GOT3 (cell line): ENCODE results near the gene CCDC187.

ENCODE experiments used
- DNase-seq: peaks from one replicate; lab custom pipeline; 2025; ENCODE audit warnings: mixed read lengths; lab: John Stamatoyannopoulos, UW

The CCDC187 gene

DNA sequence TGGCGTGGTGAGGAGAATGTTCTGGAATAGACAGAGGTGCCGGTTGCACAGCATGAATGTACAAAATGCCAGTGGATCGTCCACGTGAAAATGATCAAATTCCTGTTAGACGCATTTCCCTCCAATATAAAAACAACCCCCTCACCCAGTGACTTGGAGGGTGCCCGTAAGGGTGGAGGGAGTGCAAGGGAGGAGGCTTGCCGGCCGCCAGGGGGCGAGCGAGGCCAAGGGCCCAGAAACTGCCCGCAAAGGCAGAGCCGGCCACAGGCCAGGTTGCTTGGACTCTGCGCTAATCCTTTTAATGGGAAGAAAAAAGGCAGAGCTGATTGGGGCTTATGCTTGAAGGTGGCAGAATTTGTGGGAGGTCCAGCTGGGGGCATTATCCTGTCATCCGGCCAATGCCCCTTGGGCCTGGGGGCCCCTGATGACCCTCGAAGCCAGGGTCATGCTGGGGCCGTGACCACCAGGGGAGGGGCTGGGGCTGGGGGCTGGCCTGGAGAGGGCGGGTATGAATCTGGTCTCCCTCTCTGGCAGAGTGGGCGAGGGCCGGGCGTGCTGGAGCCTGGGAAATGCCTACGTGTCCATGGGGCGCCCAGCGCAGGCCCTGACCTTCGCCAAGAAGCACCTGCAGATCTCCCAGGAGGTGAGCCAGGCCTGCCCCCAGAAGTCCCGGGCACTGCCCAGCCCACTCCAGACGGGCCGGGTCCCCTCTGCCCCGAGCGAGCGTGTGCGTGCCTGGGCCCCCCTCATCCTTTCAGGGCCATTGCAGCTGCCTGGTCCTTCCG, 35.5 kb upstream of the CCDC187 start:
- no peak for DNase-seq

DNA sequence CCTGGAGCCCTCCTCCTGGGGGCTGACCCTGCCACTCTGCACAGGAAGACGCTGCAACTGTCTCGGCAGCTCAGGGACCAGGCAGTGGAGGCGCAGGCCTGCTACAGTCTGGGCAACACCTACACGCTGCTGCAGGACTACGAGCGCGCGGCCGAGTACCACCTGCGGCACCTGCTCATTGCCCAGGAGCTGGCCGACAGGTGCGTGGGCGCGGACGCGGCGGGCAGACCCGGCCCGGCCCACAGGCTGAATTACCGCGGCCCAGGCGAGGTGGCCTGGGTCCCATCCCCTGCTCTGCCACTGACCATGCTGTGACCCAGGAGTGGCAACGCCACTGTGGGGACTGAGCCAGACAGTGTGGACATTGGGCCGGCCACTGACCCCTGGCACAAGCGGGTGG, 34.6 kb upstream of the CCDC187 start:
- DNase-seq, result no peak

DNA sequence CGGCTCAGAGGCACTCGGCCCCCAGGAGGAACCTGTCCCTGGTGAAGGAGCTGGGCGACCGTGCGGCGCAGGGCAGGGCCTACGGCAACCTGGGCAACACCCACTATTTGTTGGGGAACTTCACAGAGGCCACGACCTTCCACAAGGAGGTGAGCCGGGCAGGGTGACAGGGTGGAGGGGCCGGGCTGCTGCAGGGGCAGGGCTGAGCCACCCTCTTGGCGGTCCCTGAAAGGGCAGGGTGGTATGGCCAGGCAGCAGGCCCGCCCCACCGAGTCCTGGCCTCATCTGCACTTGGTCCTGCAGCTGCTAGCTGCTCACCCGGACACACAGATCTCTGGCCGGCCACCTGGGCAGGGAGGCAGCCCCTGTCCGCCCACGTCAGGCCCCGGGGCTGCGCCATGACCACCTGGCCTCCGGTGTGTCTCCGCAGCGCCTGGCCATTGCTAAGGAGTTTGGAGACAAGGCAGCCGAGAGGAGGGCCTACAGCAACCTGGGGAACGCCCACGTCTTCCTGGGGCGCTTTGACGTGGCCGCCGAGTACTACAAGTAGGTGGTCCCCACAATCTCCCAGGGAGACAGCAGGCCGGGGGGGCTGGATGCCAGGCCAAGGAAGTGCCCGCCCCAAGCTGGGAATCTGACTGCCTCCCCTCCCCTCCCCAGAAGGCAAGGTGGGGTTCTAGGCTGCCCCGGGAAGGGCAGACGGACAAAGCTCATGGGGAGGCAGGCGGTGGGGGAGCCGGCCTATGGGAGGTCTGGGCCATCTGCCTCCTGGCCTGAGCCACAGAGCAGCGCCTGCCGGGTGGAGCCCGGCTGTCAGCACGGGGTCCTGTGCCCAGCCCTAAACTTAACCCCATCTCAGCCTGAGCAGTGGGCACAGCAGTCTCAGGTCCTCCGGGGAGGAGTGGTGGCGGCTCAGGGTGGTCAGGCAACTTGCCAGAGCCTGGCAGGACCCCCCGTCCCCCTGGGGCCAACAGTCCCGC, 33.8 kb upstream of the CCDC187 start:
- no peak for DNase-seq

DNA sequence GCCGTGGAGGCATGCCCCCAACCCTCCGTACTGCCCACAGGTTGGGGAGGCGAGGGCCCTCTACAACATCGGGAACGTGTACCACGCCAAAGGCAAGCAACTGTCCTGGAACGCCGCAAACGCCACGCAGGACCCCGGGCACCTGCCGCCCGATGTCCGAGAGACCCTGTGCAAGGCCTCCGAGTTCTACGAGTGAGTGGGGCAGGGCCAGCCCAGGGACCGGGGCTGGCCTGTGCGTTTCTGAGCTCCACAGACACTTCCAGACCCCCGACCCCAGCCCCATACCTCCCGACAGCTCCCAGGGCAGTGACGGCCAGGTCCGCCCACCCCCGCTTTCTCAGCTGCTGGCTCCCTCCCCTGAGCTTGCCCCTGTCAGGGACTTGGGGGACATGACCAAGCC, 33.0 kb upstream of the CCDC187 start:
- no peak for DNase-seq

DNA sequence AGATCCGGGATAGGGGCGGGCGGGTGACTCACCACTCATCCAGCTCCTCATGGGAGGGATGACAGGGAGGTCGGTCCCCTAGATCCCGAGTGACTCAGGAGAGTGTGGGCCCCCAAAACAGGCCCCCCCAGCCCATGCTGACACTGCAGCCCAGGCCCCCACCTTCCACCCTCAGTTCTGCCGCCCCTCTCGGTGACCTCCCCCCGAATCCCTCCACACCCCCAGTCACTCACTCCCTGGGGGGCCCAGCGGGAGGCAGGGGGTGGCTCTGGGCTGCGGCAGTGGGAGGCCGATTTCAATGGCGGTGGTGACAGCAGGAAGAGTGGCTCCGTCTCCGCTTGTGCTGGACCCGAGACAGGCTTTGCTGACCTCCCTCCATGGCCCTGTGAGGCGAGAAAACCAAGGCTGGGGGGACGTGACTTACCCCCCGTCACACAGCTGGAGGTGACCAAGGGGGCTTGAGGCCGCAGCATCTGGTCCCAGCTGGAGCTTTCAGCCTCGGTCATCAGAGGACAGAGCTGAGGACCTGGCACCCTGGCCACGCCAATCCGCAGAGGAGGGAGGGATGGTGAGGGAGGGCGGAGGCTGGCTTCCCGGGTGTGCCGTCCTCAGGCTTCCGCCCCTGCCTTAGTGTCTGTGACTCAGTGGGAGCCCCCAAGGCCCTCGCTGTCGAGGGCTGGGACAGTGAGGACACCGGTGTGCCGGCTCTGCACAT, 32.4 kb upstream of the CCDC187 start:
- no peak for DNase-seq

DNA sequence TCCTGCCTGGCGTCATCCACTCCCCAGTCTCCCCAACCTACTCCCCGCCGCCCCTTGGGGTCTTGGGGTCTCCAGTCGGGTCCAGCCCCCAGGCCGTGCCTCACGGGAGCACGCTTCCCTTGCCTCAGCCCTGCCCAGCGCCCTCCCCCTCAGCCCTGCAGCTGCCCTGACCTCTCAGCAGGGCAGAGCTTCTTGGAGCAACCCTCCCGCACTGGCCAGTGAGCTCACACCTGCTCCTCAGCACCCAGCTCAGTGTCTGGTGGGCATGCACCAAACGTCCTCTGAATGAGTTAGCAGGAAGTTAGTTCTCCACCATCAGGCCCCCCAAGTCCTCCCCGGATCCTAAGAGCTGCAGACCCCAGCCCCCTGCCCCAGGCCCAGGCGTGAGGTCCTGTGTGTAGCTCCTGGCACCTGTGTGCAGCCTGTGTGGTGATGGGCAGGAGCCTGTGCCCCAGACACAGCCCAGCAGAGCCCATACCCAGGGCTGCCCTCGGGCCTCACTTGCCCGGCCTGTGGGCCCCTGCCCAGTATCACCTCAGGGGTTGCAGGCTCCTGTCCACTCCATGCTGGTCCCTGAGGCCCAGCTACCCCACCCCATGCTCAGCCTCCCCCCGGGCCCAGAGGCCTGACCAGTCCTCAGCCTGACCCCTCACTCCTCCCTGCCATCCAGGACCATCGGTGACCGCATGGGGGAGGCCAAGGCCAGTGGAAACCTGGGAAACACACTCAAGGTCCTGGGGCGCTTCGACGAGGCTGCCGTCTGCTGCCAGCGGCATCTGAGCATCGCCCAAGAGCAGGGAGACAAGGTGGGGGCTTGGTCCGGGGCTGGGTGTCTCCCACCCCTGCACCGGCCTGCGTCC, 31.6 kb upstream of the CCDC187 start:
- no peak for DNase-seq

DNA sequence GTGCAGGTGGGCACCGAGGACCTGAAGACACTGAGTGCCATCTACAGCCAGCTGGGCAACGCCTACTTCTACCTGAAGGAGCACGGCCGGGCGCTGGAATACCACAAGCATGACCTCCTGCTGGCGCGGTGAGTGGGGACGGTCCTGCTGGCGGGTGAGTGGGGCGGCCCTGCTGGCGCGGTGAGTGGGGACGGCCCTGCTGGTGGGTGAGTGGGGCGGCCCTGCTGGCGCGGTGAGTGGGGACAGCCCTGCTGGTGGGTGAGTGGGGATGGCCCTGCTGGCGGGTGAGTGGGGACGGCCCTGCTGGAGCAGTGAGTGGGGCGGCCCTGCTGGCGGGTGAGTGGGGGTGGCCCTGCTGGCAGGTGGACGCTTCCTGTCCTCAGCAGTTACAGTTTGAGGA, 30.6 kb upstream of the CCDC187 start:
- DNase-seq, result no peak

DNA sequence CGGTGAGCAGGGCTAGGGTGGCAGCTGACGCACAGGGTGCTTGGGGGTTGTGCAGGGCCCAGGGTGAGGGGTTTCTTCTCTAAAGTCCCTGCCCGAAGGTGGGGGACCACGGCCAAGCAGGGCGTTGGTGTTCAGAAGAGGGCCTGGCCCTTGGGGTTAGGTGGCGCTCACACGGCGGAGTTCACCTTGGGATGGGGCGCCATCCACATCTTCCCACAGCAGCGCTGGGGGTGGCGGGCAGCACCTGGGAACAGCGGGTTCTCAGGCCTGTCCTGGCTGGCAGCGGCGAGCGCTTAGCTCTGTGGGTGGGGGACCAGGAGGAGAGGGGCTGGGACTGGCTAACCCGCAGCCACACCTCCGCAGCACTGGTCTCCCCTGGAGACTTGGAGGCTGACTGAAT, 29.6 kb upstream of the CCDC187 start:
- DNase-seq, result no peak

DNA sequence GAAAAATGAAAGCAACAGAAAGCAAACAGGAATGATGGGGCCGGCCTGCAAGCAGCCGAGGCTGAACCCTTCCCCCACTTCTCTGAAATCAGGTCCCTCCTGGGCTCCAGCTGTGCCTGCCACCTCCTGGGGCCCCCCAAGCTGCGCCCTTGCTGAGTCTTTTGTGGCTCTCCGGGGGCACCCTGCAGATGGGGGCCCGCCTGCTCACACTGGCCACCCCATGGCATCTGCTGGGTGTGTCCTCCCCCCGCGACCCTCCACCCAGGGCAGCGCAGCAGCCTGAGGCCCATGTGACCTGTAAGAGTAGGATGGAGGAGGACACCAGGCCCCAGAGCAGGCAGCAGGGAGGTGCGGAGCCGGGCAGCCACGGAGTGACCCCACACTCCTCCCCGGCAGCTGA, 29.2 kb upstream of the CCDC187 start:
- no peak for DNase-seq

DNA sequence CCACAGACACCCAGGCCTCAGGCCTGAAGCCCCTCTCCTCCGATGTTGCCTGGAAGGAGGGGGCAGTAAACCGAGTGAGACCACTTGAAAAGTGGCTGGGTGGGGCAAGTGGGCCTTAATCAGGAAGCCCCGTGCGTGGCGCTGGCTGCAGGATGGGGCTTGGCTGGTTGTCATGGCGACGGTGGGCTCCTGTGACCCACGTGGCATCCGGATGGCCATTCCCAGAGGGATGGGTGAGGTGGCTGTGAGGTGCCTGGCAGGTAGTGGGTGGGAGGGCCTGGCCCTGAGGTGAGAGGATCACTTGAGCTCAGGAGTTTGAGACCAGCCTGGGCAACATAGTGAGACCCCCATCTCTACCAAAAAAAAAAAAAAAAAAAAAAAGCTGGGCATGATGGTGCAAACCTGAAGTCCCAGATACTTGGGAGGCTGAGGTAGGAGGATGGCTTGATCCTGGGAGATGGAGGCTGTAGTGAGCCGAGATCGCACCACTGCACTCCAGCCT, 28.6 kb upstream of the CCDC187 start:
- no peak for DNase-seq

DNA sequence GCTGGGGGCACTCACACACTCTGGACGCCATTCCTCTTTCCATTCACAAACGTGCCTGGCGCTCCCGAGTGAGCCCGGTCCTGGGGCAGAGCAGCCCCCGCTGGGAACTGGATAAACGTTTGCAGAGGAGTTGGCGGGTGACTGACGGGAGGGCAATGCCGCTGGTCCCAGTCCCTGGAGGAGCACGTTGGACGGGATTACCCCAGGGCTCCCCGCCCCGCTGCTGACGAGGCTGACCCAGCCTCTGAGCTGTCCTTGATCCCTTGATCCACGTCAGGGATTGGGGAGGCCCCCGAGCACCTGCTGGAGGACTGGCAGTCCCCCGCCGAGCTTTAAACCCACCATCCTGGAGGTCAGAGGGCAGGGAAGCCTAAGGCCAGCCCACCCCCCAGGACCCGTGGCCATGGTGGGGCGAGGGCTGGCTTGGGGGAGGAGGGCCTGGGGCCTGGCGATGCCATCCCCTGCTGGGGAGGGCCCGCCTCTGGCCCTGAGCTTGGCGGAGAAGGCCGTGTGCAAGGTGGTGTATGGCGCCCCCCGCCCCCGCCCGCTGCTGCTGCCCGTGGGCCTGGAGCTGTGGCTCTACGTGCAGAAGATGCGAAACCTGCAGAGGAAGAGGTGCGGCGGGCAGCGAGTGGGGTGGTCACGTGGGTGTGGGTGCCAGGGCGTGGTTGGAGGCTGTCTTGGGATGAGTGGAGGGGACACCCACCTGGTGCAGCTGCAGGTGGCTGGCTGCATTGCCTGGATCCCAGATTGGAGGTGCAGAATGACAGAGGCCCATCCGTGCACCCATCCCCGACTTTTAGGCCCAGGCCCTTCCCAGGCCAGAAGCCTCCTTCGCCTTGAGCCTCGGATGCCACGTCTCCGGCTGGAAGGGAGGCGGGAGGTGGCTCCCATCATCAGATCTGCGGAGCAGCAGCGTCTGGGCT, 27.9 kb upstream of the CCDC187 start:
- DNase-seq, result no peak

DNA sequence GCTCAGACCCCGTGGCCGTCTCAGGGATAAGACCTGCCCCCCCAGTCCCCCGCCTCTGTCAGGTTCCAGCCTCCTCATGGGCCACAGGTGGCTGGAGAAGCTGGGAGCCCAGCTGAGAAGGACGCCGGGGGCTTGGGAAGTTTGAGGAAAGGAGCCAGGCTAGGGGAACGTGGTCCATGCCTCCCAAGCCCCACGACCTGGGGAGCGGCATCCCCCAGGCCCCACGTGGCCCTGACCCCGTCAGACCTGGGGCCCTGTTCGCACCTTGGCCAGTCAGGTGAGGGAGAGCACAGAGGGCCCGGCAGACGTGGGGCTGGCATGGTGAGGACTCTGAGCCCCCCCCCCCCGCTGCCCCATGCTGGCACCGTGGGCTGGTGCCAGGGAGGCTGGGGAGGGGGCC, 27.1 kb upstream of the CCDC187 start:
- no peak for DNase-seq

DNA sequence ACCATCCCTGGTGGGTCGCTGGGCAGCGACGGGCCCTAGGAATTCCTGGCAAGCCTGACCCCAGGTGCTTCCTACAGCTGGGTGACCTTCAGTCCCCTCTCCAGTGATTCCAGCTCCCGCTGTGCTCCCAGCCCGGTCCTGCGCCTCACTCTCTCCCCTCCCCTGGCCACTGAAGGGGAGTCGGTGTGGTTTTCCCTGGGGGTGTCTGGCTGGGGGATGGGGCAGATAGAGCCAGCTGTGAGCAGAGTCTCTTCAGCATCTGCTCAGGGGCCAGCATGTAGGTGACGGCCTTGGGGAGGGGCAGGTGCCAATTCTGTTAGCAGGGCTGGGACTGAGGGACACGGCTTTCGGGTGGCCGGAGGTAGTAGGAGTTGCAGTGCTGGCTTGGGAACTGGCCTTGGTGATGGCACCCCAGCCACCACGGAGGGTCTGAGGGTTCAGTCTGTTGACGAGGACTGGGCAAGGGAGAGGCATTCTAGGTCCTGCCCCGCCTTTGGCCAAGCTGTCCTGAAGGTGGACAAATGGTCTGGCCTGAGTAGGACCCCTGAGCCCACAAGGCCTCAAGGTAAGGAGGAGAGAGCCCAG, 26.6 kb upstream of the CCDC187 start:
- DNase-seq, result no peak

DNA sequence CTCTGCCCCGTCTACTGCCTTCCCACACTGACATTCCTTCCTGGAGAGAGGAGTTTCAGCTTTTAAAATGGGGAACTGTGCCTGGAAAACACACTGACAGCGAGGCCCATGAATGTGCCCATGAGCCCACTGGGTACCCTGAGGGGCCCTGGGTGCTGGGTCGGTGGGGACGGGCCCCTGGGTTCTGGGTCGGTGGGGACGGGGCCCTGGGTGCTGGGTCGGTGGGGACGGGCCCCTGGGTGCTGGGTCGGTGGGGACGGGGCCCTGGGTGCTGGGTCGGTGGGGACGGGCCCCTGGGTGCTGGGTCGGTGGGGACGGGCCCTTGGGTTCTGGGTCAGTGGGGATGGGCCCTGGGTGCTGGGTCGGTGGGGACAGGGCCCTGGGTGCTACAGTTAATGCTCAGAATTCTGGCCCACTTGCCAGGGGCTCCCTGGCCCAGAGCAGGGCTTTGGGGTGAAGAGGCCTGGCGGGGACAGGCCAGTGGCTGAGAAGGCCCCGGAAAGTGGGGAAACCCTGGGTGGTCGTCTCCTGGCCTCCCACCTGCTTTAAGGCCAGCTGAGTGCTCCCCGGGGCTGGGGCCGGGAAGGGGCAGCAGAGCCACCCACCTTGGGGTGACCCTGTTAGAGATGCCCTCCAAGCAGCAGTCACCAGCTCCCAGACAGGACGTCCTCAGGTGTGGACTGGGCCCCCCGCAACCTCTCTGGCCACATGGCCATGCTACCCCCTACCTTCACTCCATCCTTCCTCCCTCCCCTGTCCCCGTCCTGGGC, 25.9 kb upstream of the CCDC187 start:
- no peak for DNase-seq

DNA sequence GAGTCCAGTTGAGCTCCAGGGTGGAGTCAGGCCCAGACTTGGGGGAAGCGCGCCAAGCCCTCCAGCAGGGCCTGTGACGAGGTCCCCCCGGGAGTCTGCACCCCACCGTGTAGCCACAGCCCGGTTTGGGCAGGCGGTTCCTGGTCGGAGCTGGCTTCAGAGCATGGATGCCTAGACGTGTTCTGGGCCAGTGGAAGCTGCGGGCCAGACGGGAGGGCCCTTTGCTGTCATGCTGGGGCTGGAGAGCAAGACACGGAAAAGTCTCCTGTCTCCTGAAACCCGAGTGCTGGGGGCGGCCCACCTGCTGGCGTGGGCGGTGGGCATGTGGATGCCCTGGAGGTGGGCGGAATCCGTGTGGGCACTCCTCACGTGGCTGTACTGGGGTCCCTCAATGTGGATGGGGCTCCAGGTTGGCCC, 25.3 kb upstream of the CCDC187 start:
- no peak for DNase-seq

DNA sequence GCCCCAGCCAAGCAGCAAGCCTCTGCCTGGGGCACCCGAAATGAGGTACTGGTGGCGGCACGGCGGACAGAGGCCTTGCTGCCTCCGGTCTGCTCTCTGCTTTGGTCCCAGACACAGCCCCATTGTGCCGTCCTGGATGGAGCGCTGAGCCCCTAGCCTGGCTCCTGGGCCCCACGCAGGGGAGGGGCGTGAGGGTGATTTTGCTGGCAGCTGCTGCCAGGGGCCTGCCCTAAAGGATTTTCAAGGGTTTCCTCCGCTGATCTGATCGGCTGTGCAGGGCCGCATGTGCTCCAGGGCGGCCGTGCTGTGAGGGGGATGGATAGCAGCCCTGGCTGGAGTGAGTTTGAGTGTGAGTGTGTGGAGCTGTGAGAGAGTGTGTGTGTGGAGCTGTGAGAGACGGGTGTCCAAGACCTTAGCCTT, 24.7 kb upstream of the CCDC187 start:
- no peak for DNase-seq

DNA sequence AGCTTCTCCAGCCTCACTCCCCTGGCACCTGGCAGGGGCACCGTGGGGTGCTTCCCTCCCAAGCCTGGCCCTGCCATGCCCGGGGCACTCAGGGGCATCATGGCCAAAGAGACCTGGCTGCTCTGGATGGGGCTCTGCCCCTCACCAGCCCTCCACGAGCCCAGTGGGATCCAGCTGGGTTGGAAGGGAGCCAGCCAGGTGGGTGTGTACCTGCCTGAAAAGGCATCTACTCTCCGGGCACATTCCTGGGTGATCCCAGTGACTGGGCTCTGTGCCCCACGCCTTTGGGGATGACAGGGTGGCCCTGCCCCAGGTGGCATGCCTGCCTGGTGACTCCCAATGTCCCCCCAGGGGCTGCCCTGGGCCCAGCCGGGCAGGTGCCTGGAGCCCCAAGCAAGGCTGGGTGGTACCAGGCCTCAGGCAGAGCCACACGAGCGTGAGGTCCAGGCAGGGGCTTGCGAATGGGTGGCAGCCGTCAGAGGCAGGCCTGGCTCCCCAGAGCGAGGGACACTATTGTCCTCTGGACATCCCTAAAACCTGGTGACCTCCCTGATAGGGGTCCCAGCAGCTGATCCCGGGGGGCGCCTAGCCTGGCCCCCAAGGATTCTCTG, 24.2 kb upstream of the CCDC187 start:
- DNase-seq, result no peak

DNA sequence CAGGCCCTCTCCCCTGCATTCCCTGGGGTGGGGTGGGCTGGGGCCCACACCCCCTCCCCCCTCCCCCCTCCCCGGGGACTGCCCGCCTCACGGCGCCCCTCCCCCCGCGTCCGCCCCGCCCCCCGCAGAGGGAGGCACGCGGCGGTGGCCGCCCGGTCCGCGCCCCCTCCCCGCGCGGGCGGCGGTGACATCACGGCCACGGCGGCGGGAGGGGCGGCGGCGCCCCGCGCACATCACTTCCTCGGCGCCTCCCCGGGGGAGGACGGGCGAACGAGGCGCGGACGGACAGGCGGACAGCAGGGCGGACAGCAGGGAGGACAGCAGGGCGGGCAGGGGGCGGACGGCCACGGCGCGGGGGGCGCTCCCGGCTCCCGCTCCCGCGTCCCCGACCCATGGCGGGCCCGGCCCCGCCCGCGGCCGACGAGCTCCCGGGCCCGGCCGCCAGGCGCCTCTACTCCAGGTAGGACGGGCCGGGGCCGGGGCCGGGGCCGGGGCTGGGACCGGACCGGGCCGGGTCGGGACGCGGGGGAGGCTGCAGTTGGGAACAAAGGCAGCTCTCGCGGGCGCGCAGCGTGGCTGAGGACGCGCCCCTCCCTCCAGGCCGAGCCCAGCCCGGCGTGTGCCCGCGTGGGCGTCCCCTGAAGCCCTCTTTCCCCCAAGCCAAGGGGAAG, 23.5 kb upstream of the CCDC187 start, which contains the start of gene GPSM1:
GPSM1 (plus strand) TSS at position 236 of the 671 bp plus-strand sequence; CDS start at position 393, 157 bp downstream.
- no peak for DNase-seq
